Thyroid gland (tissue), 4 donors: ENCODE measurements around the gene STIM2. TPM values are rescaled to one million over a fixed set of nuclear protein-coding genes. Genes with fewer than 3 reads are reported as not detected.

Source experiments
- DNase-seq, 2 donors: peaks; one replicate each; pipeline ENCODE4 v3.0.0-alpha.2; 2019
- H3K27ac ChIP-seq, 3 donors: fragments of 200-600 bp; sonication (generic); 1 replicate in 2 of 3; 2 replicates in 1 of 3; pipeline ENCODE4 v1.5.1; 2016 to 2019; ENCODE audit warnings: mild to moderate bottlenecking in 1 of 3, moderate library complexity in 1 of 3
- H3K27me3 ChIP-seq: fragments of 200-600 bp; sonication (generic); one replicate; pipeline ENCODE4 v1.5.1; 2019
- H3K36me3 ChIP-seq, 2 donors: fragments of 200-600 bp; sonication (generic); one replicate each; pipeline ENCODE4 v1.5.1; 2016 to 2019
- H3K4me1 ChIP-seq, 2 donors: fragments of 200-600 bp; sonication (generic); one replicate each; pipeline ENCODE4 v1.5.1; 2017 to 2019
- H3K4me3 ChIP-seq, 3 donors: fragments of 200-600 bp; sonication (generic); replicated peaks in 1 of 3; 1 replicate in 2 of 3; 2 replicates in 1 of 3; pipeline ENCODE4 v1.5.1; 2016; ENCODE audit warnings: mild to moderate bottlenecking in 1 of 3
- H3K9me3 ChIP-seq: fragments of 200-600 bp; sonication (generic); one replicate; pipeline ENCODE4 v1.5.1; 2017
- CTCF ChIP-seq, 6 experiments: fragments of 200-600 bp in 3 of 6; fragments of 450-650 bp in 3 of 6; sonication (generic) in 3 of 6; IDR thresholded peaks; one replicate each; pipeline ENCODE4 v1.5.1; 2016 to 2019; ENCODE audit warnings: antibody characterized with exemption in 6 of 6, mild to moderate bottlenecking in 2 of 6, inconsistent platforms in 1 of 6, moderate library complexity in 1 of 6
- POLR2A ChIP-seq, 2 donors: fragments of 450-650 bp; IDR thresholded peaks; one replicate each; pipeline ENCODE4 v1.6.1; 2017; ENCODE audit warnings: antibody characterized with exemption in 2 of 2, mild to moderate bottlenecking in 2 of 2, moderate library complexity in 1 of 2
- WGBS, 2 donors: methylation state at CpG; one replicate each; pipeline ENCODE4 v1.1.5; 2017; 5-methylcytosine and 5-hydroxymethylcytosine counted together
- intact Hi-C: fragments of 100-400 bp; cut with DNase I; formaldehyde crosslinking; loops from one replicate; pipeline ENCODE4 v1.15.1; 2023
- total RNA-seq, 4 donors: library from RNA; depleted of rRNA; stranded (reverse); fragments of >200 nt; gene quantifications; one replicate each; pipeline ENCODE4 v1.2.3, GENCODE V29; 2016

Gene STIM2
- total RNA-seq, 4 donors from 2014 or later = 16.4 to 39.1 (median 18.5) TPM

- DNase-seq = no peak
- intact Hi-C loops = no loop called here
- no peak overlapping the region for H3K27ac ChIP-seq
- no peaks in the 10 kb centered on the region for H3K4me1 ChIP-seq
- no peaks in the 10 kb centered on the region for H3K36me3 ChIP-seq
- WGBS, 2 donors = 89 to 95% methylated on average over 2 of the region's 2 CpGs
- TF ChIP-seq CTCF (IDR thresholded peaks at IDR 0.05) = no peak
- no peak for TF ChIP-seq POLR2A (IDR thresholded peaks at IDR 0.05)
- no peak overlapping the region for H3K4me3 ChIP-seq
- no peaks in the 10 kb centered on the region for H3K9me3 ChIP-seq
- H3K27me3 ChIP-seq = no peaks in the 10 kb centered on the region
These were observed 181.8 kb downstream of the STIM2 start for GRCh38 chr4:27042411-27042810.

GRCh38 chr4:27043200-27043599, 182.6 kb downstream of the STIM2 start:
- intact Hi-C loops = no loop called here
- Histone ChIP-seq H3K27ac (no peak overlapping the region), H3K4me1 (no peaks in the 10 kb centered on the region), H3K4me3 (no peak overlapping the region), H3K27me3 (no peaks in the 10 kb centered on the region), H3K36me3 (no peaks in the 10 kb centered on the region), H3K9me3 (no peaks in the 10 kb centered on the region)
- TF ChIP-seq POLR2A (IDR thresholded peaks at IDR 0.05) = no peak
- no peak for TF ChIP-seq CTCF (IDR thresholded peaks at IDR 0.05)
- WGBS, 2 donors = 75 to 77% methylated on average over 1 of the region's 1 CpG
- no peak for DNase-seq

- no peak for TF ChIP-seq CTCF (IDR thresholded peaks at IDR 0.05)
- no peak for TF ChIP-seq POLR2A (IDR thresholded peaks at IDR 0.05)
- intact Hi-C loops = no loop called here
- WGBS, 2 donors = 37 to 41% methylated on average over 1 of the region's 1 CpG
- Histone ChIP-seq H3K9me3 (no peaks in the 10 kb centered on the region), H3K4me1 (peaks cover 7 to 8% of the 10 kb centered on the region in 2 donors), H3K4me3 (no peak overlapping the region), H3K27ac (no peak overlapping the region), H3K36me3 (no peaks in the 10 kb centered on the region), H3K27me3 (no peaks in the 10 kb centered on the region)
- no peak for DNase-seq
These were observed 186.2 kb downstream of the STIM2 start for GRCh38 chr4:27046851-27047250.

- no peaks in the 10 kb centered on the region for H3K27me3 ChIP-seq
- no peak for DNase-seq
- H3K36me3 ChIP-seq = no peaks in the 10 kb centered on the region
- H3K9me3 ChIP-seq = no peaks in the 10 kb centered on the region
- TF ChIP-seq CTCF (IDR thresholded peaks at IDR 0.05) (peak; percentile 52 to 78 (median 66)), POLR2A (IDR thresholded peaks at IDR 0.05) (no peak)
- no peak overlapping the region for H3K27ac ChIP-seq
- peaks cover 7 to 8% of the 10 kb centered on the region in 2 donors for H3K4me1 ChIP-seq
- WGBS, 2 donors = 7 to 11% methylated on average over 19 of the region's 19 CpGs
- intact Hi-C loops = no loop called here
- peak overlapping the region in 1 of 3 donors; percentile 6 for H3K4me3 ChIP-seq
These were observed 188.0 kb downstream of the STIM2 start for GRCh38 chr4:27048429-27049238.

- intact Hi-C loops = no loop called here
These were observed 188.7 kb downstream of the STIM2 start for GRCh38 chr4:27049239-27049829.

More at GRCh38 chr4:27049239-27049829, 188.7 kb downstream of the STIM2 start:
- H3K4me3 ChIP-seq = no peak overlapping the region
- H3K4me1 ChIP-seq = peaks cover 7 to 8% of the 10 kb centered on the region in 2 donors
- 50 to 53% methylated on average over 8 of the region's 8 CpGs for WGBS, 2 donors
- no peak overlapping the region for H3K27ac ChIP-seq
- TF ChIP-seq POLR2A (IDR thresholded peaks at IDR 0.05) (no peak), CTCF (IDR thresholded peaks at IDR 0.05) (no peak)
- H3K27me3 ChIP-seq = no peaks in the 10 kb centered on the region
- no peaks in the 10 kb centered on the region for H3K9me3 ChIP-seq
- no peaks in the 10 kb centered on the region for H3K36me3 ChIP-seq
- DNase-seq = no peak
